A549 (cell line): ENCODE data around the gene LTK.

ENCODE experiments used
- CHD2 ChIP-seq: fragments of 150-350 bp; IDR thresholded peaks from 2 replicates; pipeline ENCODE4 v1.6.1; 2014; ENCODE audit warnings: low read length; ENCODE audit not compliant: partially characterized antibody
- EP300 ChIP-seq, 2 experiments: fragments of >200 bp; sonication (Bioruptor Twin); formaldehyde crosslinking; IDR thresholded peaks; 2 replicates in 1 of 2; 3 replicates in 1 of 2; pipeline ENCODE4 v1.6.1; 2016 to 2017
- ESRRA ChIP-seq: fragments of 150-350 bp; IDR thresholded peaks from 2 replicates; pipeline ENCODE4 v1.6.1; 2014; ENCODE audit warnings: mild to moderate bottlenecking, low read length, borderline replicate concordance
- FOSL2 ChIP-seq, 2 experiments: fragments of 450-650 bp in 1 of 2; fragments of >200 bp in 1 of 2; sonication (Bioruptor Twin) in 1 of 2; formaldehyde crosslinking; IDR thresholded peaks; 2 replicates each; pipeline versions ENCODE4 v1.5.0 to v1.6.1; 2016 to 2020; ENCODE audit warnings: mild to moderate bottlenecking in 1 of 2, moderate library complexity in 1 of 2
- MAX ChIP-seq: IDR thresholded peaks from 2 replicates; pipeline ENCODE4 v1.6.1; 2012
- POLR2A ChIP-seq: IDR thresholded peaks from 2 replicates; pipeline ENCODE4 v1.6.1; 2012; ENCODE audit warnings: mild to moderate bottlenecking, low read length
- USF2 ChIP-seq: fragments of 450-650 bp; IDR thresholded peaks from 2 replicates; pipeline ENCODE4 v1.6.1; 2014; ENCODE audit warnings: antibody characterized with exemption
- ZFP36 ChIP-seq: fragments of 450-650 bp; IDR thresholded peaks from 2 replicates; pipeline ENCODE4 v1.6.1; 2014; ENCODE audit warnings: borderline replicate concordance; ENCODE audit not compliant: partially characterized antibody
- ZNF302 ChIP-seq: fragments of 250-450 bp; sonication (Bioruptor Pico); IDR thresholded peaks from 2 replicates; pipeline ENCODE4 v1.9.0; 2021; ENCODE audit warnings: inconsistent platforms, mild to moderate bottlenecking, moderate library complexity
- TF ChIP-seq, protein P1 (sequence below): fragments of >200 bp; sonication (Bioruptor Twin); formaldehyde crosslinking; IDR thresholded peaks from 3 replicates; pipeline ENCODE4 v1.5.1; 2016

GRCh38 chr15:41523097-41523496 is 9.5 kb upstream of the LTK start:
- TF ChIP-seq, protein P1, sequence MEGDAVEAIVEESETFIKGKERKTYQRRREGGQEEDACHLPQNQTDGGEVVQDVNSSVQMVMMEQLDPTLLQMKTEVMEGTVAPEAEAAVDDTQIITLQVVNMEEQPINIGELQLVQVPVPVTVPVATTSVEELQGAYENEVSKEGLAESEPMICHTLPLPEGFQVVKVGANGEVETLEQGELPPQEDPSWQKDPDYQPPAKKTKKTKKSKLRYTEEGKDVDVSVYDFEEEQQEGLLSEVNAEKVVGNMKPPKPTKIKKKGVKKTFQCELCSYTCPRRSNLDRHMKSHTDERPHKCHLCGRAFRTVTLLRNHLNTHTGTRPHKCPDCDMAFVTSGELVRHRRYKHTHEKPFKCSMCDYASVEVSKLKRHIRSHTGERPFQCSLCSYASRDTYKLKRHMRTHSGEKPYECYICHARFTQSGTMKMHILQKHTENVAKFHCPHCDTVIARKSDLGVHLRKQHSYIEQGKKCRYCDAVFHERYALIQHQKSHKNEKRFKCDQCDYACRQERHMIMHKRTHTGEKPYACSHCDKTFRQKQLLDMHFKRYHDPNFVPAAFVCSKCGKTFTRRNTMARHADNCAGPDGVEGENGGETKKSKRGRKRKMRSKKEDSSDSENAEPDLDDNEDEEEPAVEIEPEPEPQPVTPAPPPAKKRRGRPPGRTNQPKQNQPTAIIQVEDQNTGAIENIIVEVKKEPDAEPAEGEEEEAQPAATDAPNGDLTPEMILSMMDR: no peak
- no peak for TF ChIP-seq MAX
- no peak for TF ChIP-seq ZNF302 (CRISPR knock-in tag)
- TF ChIP-seq CHD2: no peak
- TF ChIP-seq POLR2A: no peak
- TF ChIP-seq EP300 (IDR thresholded peaks at IDR 0.05): no peak
- no peak for TF ChIP-seq FOSL2 (IDR thresholded peaks at IDR 0.05)
- TF ChIP-seq FOSL2 (CRISPR knock-in tag; IDR thresholded peaks at IDR 0.05): no peak
- no peak for TF ChIP-seq USF2
- no peak for TF ChIP-seq ESRRA
- TF ChIP-seq ZFP36: no peak
